Osteocyte (in vitro differentiated cells): ENCODE results near the gene MORC3. TPM values are rescaled to one million over a fixed set of nuclear protein-coding genes. Genes with fewer than 3 reads are reported as not detected.
"Not testable (repeated sequence)": the region's sequence is repeated elsewhere in the genome, so short reads cannot be mapped to it uniquely, and the experiment has no call there.

ENCODE experiments used
- DNase-seq: peaks from one replicate; pipeline ENCODE4 v3.0.0; 2021; ENCODE audit warnings: mixed read lengths; ENCODE audit not compliant: unreplicated experiment; ENCODE audit errors: extremely low spot score
- H3K27ac Mint-ChIP-seq: one replicate; pipeline ENCODE4 v1.8.0; 2021; ENCODE audit warnings: mild to moderate bottlenecking, mixed read lengths; ENCODE audit not compliant: unreplicated experiment
- H3K27me3 Mint-ChIP-seq: one replicate; pipeline ENCODE4 v1.8.0; 2021; ENCODE audit warnings: mixed read lengths; ENCODE audit not compliant: unreplicated experiment
- H3K36me3 Mint-ChIP-seq: one replicate; pipeline ENCODE4 v1.8.0; 2021; ENCODE audit warnings: mixed read lengths; ENCODE audit not compliant: unreplicated experiment
- H3K4me1 Mint-ChIP-seq: one replicate; pipeline ENCODE4 v1.8.0; 2021; ENCODE audit warnings: mixed read lengths; ENCODE audit not compliant: unreplicated experiment
- H3K4me3 Mint-ChIP-seq: one replicate; pipeline ENCODE4 v1.8.0; 2021; ENCODE audit warnings: mild to moderate bottlenecking, moderate library complexity, mixed read lengths; ENCODE audit not compliant: unreplicated experiment
- H3K9me3 Mint-ChIP-seq: one replicate; pipeline ENCODE4 v1.8.0; 2021; ENCODE audit warnings: mixed read lengths; ENCODE audit not compliant: unreplicated experiment
- long read RNA-seq: library from polyadenylated mRNA; unstranded; transcript quantifications from one replicate; pipeline ENCODE4 v2.0.0, GENCODE V29; 2021
- total RNA-seq: library from RNA; stranded (reverse); gene quantifications from 2 replicates; pipeline ENCODE4 v1.2.1, GENCODE V29; 2021
- TF ChIP-seq, protein P1 (sequence below): fragments of 200-600 bp; sonication (generic); IDR thresholded peaks from 2 replicates; pipeline ENCODE4 v1.5.0; 2021; ENCODE audit warnings: antibody characterized with exemption, mild to moderate bottlenecking, moderate library complexity

The MORC3 gene
- 27.8 and 31.1 TPM in 2 replicates for total RNA-seq
- long read RNA-seq, full-length matches to known transcripts: 16 of 97 reads
- long read RNA-seq, partial matches to known transcripts: 76 of 97 reads
- long read RNA-seq, other reads (novel, unspliced or antisense): 5 of 97 reads

DNA sequence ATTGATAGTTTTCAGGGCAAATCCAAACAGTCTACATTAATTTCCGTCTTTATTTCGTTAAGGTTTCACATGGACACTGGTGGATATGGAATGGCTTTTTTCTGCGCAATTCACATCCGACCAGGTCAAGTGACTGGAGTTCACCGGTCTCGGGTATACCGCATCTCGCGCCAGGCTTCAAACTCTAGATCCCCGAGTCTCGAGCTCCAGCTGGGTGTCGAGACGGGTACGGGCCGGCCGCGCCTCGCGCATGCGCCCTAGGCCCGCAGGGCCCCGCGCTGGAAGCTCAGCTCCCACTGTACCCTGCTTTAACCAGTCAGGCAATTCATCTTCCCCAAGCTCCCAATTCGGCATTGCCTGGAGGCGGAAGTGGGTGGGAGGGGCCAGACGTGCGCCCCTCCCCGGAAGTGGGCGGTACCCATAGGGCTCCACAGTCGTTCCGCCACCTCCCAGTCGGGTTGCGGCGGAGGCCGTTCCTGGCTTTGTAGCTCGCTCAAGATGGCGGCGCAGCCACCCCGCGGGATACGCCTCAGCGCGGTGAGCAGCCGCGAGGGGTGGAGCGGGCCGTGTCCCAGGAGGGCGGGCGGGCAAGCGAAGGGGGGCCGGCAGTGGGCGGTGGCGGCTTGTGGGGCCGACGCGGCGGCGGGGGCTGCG, at the start of gene MORC3:
Gene MORC3, plus strand, starts transcription at position 431 of the 654 bp plus-strand sequence. Its CDS starts 68 bp downstream, at position 499.
- peak within 1 kb of the TSS; percentile 99 for H3K27ac Mint-ChIP-seq
- H3K4me1 Mint-ChIP-seq: peaks cover 38% of the 10 kb centered on the region
- peaks cover 6% of the 10 kb centered on the region for H3K9me3 Mint-ChIP-seq
- TF ChIP-seq, protein P1, sequence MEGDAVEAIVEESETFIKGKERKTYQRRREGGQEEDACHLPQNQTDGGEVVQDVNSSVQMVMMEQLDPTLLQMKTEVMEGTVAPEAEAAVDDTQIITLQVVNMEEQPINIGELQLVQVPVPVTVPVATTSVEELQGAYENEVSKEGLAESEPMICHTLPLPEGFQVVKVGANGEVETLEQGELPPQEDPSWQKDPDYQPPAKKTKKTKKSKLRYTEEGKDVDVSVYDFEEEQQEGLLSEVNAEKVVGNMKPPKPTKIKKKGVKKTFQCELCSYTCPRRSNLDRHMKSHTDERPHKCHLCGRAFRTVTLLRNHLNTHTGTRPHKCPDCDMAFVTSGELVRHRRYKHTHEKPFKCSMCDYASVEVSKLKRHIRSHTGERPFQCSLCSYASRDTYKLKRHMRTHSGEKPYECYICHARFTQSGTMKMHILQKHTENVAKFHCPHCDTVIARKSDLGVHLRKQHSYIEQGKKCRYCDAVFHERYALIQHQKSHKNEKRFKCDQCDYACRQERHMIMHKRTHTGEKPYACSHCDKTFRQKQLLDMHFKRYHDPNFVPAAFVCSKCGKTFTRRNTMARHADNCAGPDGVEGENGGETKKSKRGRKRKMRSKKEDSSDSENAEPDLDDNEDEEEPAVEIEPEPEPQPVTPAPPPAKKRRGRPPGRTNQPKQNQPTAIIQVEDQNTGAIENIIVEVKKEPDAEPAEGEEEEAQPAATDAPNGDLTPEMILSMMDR: no peak
- H3K4me3 Mint-ChIP-seq: peak within 1 kb of the TSS; percentile 92
- peak; percentile 100 for DNase-seq
- H3K36me3 Mint-ChIP-seq: peaks cover 8% of the 10 kb centered on the region
- H3K27me3 Mint-ChIP-seq: no peaks in the 10 kb centered on the region

- not testable (repeated sequence) for DNase-seq, H3K4me3 Mint-ChIP-seq, H3K4me1 Mint-ChIP-seq, H3K9me3 Mint-ChIP-seq, H3K27ac Mint-ChIP-seq, H3K27me3 Mint-ChIP-seq
- H3K36me3 Mint-ChIP-seq: peaks cover 19% of the 10 kb centered on the region
These were observed 49.0 kb upstream of the MORC3 start for GRCh38 chr21:36270786-36271695.

DNA sequence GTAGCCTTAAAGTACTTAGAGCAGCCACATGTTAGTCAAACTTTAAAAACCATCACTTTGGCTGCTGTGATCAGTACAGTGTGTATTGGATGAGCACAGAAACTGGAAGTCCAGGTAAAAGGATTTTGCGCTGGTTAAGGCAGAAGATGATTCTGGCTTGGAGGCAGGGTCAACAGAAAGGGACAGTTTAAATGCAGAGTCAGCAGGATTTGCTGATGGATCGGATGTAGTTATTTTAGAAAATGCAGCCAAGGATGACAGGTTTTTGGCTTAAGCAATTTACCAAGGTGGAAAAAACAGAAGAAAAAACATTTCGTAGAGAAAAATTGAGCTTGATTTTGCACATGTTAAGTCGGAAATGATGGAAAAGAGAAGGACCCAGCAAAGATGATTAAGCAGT, 45.9 kb upstream of the MORC3 start:
- no peaks in the 10 kb centered on the region for H3K4me1 Mint-ChIP-seq
- H3K36me3 Mint-ChIP-seq: peaks cover 13% of the 10 kb centered on the region
- DNase-seq: no peak
- no peaks in the 10 kb centered on the region for H3K9me3 Mint-ChIP-seq
- TF ChIP-seq, protein P1: no peak
- no peak overlapping the region for H3K27ac Mint-ChIP-seq
- H3K27me3 Mint-ChIP-seq: no peaks in the 10 kb centered on the region
- no peak overlapping the region for H3K4me3 Mint-ChIP-seq

- DNase-seq: no peak
- no peaks in the 10 kb centered on the region for H3K9me3 Mint-ChIP-seq
- H3K4me3 Mint-ChIP-seq: no peak overlapping the region
- H3K27ac Mint-ChIP-seq: peak overlapping the region; percentile 28
- H3K4me1 Mint-ChIP-seq: peaks cover 11% of the 10 kb centered on the region
- TF ChIP-seq, protein P1: no peak
- H3K27me3 Mint-ChIP-seq: no peaks in the 10 kb centered on the region
- H3K36me3 Mint-ChIP-seq: peaks cover 3% of the 10 kb centered on the region
These were observed 37.3 kb upstream of the MORC3 start for GRCh38 chr21:36282568-36283230.

- H3K27ac Mint-ChIP-seq, H3K4me3 Mint-ChIP-seq, H3K36me3 Mint-ChIP-seq, H3K9me3 Mint-ChIP-seq, DNase-seq, H3K27me3 Mint-ChIP-seq: not testable (repeated sequence)
- H3K4me1 Mint-ChIP-seq: peaks cover 13% of the 10 kb centered on the region
These were observed 36.8 kb upstream of the MORC3 start for GRCh38 chr21:36283231-36283622.
